GM12878 (cell line): Measurements from ENCODE around the gene GAB1. TPM values are rescaled to one million over a fixed set of nuclear protein-coding genes. Genes with fewer than 3 reads are reported as not detected.

Experiments
- ATAC-seq: fragments of 200-7000 bp; cut with Tn5 transposase; 3 replicates; pipeline ENCODE4 v1.9.1; 2020; ENCODE audit warnings: mild to moderate bottlenecking, moderate library complexity
- BruUV-seq: library from RNA; stranded (reverse); fragments of 400-500 nt; replicated peaks from 2 replicates; lab custom pipeline; 2021; lab: Mats Ljungman, UMichigan
- CTCF ChIA-PET: fragments of 300-600 bp; sonication (Branson Sonifier 250); formaldehyde crosslinking; extraction: SDS; loops from one replicate; lab custom pipeline; 2021; ENCODE audit warnings: inconsistent platforms; lab: Yijun Ruan, JAX
- POLR2A ChIA-PET: fragments of 350-600 bp; formaldehyde crosslinking; extraction: SDS; loops from one replicate; lab custom pipeline; 2021; ENCODE audit warnings: inconsistent platforms; lab: Charles Lee
- RAD21 ChIA-PET: fragments of 300-600 bp; sonication (Branson Sonifier 250); formaldehyde crosslinking; loops from one replicate; lab custom pipeline; 2023; ENCODE audit warnings: antibody characterized with exemption; ENCODE audit not compliant: unreplicated experiment; lab: Charles Lee
- SMC1A ChIA-PET: fragments of 300-600 bp; sonication (Branson Sonifier 250); formaldehyde crosslinking; loops from one replicate; lab custom pipeline; 2023; ENCODE audit not compliant: unreplicated experiment, uncharacterized antibody; lab: Charles Lee
- DNase-seq: peaks from one replicate; pipeline ENCODE4 v3.0.0-alpha.2; 2011; ENCODE audit warnings: low read depth, low spot score
- FAIRE-seq: peaks from 3 replicates; lab custom pipeline; 2011; peaks lifted over from hg19 to GRCh38; lab: Jason Lieb, UNC
- H2AFZ ChIP-seq: 2 replicates; pipeline ENCODE4 v1.6.0; 2011; ENCODE audit warnings: low read depth, low read length, control low read depth; ENCODE audit not compliant: control insufficient read depth
- H3K27ac ChIP-seq: 2 replicates; pipeline ENCODE4 v1.5.1; 2011; ENCODE audit warnings: control low read depth; ENCODE audit not compliant: control insufficient read depth, insufficient read depth
- H3K27me3 ChIP-seq, 2 experiments: replicated peaks in 1 of 2; 2 replicates each; pipeline versions ENCODE4 v1.6.0 to v1.6.1; 2011; ENCODE audit warnings: low read length in 1 of 2; ENCODE audit not compliant: control insufficient read depth in 2 of 2, insufficient read depth in 2 of 2
- H3K36me3 ChIP-seq, 2 experiments: 2 replicates each; pipeline ENCODE4 v1.5.1; 2011; ENCODE audit warnings: low read length in 1 of 2; ENCODE audit not compliant: control insufficient read depth in 2 of 2, insufficient read depth in 2 of 2
- H3K4me1 ChIP-seq: 2 replicates; pipeline ENCODE4 v1.6.1; 2011; ENCODE audit warnings: mild to moderate bottlenecking, low read length, moderate library complexity, mixed read lengths; ENCODE audit not compliant: control insufficient read depth, insufficient read depth
- H3K4me2 ChIP-seq: 2 replicates; pipeline ENCODE4 v1.6.0; 2011; ENCODE audit warnings: control low read depth; ENCODE audit not compliant: control insufficient read depth, insufficient read depth
- H3K4me3 ChIP-seq: fragments of 200-600 bp; sonication (generic); 2 replicates; pipeline ENCODE4 v1.5.1; 2016
- H3K79me2 ChIP-seq: 2 replicates; pipeline ENCODE4 v1.6.0; 2011; ENCODE audit warnings: low read length; ENCODE audit not compliant: control insufficient read depth, insufficient read depth
- H3K9ac ChIP-seq: 2 replicates; pipeline ENCODE4 v1.8.0; 2011; ENCODE audit warnings: low read length, control low read depth, mixed read lengths; ENCODE audit not compliant: control insufficient read depth, insufficient read depth
- H3K9me3 ChIP-seq: replicated peaks from 3 replicates; pipeline ENCODE4 v1.5.1; 2011; ENCODE audit warnings: mild to moderate bottlenecking, low read length; ENCODE audit not compliant: control insufficient read depth, insufficient read depth
- H4K20me1 ChIP-seq: 2 replicates; pipeline ENCODE4 v1.6.0; 2011; ENCODE audit not compliant: control insufficient read depth, insufficient read depth
- CBFB ChIP-seq: IDR thresholded peaks from 2 replicates; pipeline ENCODE4 v1.6.1; 2016; ENCODE audit warnings: antibody characterized with exemption, low read depth
- CREB1 ChIP-seq: IDR thresholded peaks from 2 replicates; pipeline ENCODE4 v1.6.1; 2012; ENCODE audit warnings: low read depth, mild to moderate bottlenecking, inconsistent platforms
- E2F4 ChIP-seq: IDR thresholded peaks from 2 replicates; pipeline ENCODE4 v1.6.1; 2012; ENCODE audit warnings: low read depth, low read length, improper control_type of control experiment
- IRF5 ChIP-seq: fragments of 450-650 bp; IDR thresholded peaks from 2 replicates; pipeline ENCODE4 v1.6.1; 2017; ENCODE audit warnings: borderline replicate concordance
- SPI1 ChIP-seq: IDR thresholded peaks from 2 replicates; pipeline ENCODE4 v1.6.1; 2011; ENCODE audit warnings: low read depth, mild to moderate bottlenecking, low read length, moderate library complexity, borderline replicate concordance; ENCODE audit not compliant: insufficient read depth
- ZBTB4 ChIP-seq: fragments of 450-650 bp; formaldehyde crosslinking; IDR thresholded peaks from 2 replicates; pipeline ENCODE4 v1.4.0; 2022; ENCODE audit warnings: mild to moderate bottlenecking, moderate library complexity
- ZNF274 ChIP-seq: IDR thresholded peaks from one replicate; pipeline ENCODE4 v1.8.0; 2011; ENCODE audit not compliant: insufficient read length, insufficient read depth
- WGBS: methylation state at CpG from one replicate; pipeline ENCODE4 v1.1.6; 2016; ENCODE audit warnings: low lambda C conversion rate; ENCODE audit not compliant: insufficient replicate concordance, insufficient coverage; ENCODE audit errors: missing lambda C conversion rate; 5-methylcytosine and 5-hydroxymethylcytosine counted together
- in situ Hi-C: fragments of 300-500 bp; cut with MboI; formaldehyde crosslinking; loops from 9 replicates; pipeline ENCODE4 v1.14.3; 2018; ENCODE audit warnings: mixed read lengths
- intact Hi-C: fragments of 100-400 bp; cut with micrococcal nuclease; formaldehyde crosslinking; loops from one replicate; pipeline ENCODE4 v1.14.2; 2022; ENCODE audit not compliant: unreplicated experiment
- polyA plus RNA-seq, 11 experiments: library from polyadenylated mRNA; depleted of rRNA in 4 of 11; unstranded in 6 of 11; stranded (reverse) in 5 of 11; fragments of >200 nt; fragmentation: Nextera tagmentation in 4 of 11; fragmentation: Illumina TruSeq in 1 of 11; extraction: Ambion mirVana in 4 of 11; extraction: Trizol in 1 of 11; gene quantifications; 1 replicate in 1 of 11; 2 replicates in 10 of 11; pipeline versions ENCODE4 v1.2.1 to v1.2.3, GENCODE V29; 2011 to 2016; ENCODE audit warnings: inconsistent platforms in 2 of 11, missing spikeins in 2 of 11, low read depth in 1 of 11
- total RNA-seq, 4 experiments: library from RNA; depleted of rRNA in 3 of 4; stranded (reverse); fragments of >200 nt in 3 of 4; fragmentation: Illumina TruSeq in 1 of 4; extraction: Trizol in 1 of 4; gene quantifications; 2 replicates each; pipeline versions ENCODE4 v1.2.1 to v1.2.3, GENCODE V29; 2013 to 2021

GAB1 gene
- total and polyA plus RNA-seq, 10 of the 15 experiments (the other 5 are each of a cell fraction or from before 2014, with no cell fraction given) = 0.37 to 5.3 (median 3.2) TPM

- POLR2A ChIA-PET = interaction anchor here (10.0 kb wide), 1 partner anchor 12 kb away, joined by 94 read pairs; the partner anchor contains the start of gene GAB1
- no peak for ATAC-seq
- Histone ChIP-seq H3K9ac (no peak overlapping the region), H3K79me2 (no peaks in the 10 kb centered on the region), H2AFZ (no peak overlapping the region), H3K27ac (no peak overlapping the region), H3K4me3 (no peak overlapping the region), H3K36me3 (no peaks in the 10 kb centered on the region), H3K9me3 (no peaks in the 10 kb centered on the region), H3K4me2 (no peak overlapping the region), H3K4me1 (peaks cover 7% of the 10 kb centered on the region; the same call in 1 of the 2 replicates), H3K27me3 (no peaks in the 10 kb centered on the region), H4K20me1 (no peaks in the 10 kb centered on the region)
- CTCF ChIA-PET = interaction anchor here (1.2 to 9.1 kb wide), 6 partner anchors 9 to 31 kb away, joined by 3 to 76 read pairs (median 8); no protein-coding TSS in a partner anchor
- RAD21 ChIA-PET = interaction anchor here (0.7 to 2.7 kb wide), 6 partner anchors 9 to 65 kb away, joined by 3 to 17 read pairs (median 6); partner anchors contain the start of gene GAB1
- FAIRE-seq = no peak
- 14% methylated on average over 3 of the region's 3 CpGs for WGBS
- intact Hi-C loops (no loop called here), in situ Hi-C loops (no loop called here)
- SMC1A ChIA-PET = interaction anchor here (1.0 to 5.5 kb wide), 7 partner anchors 12 to 74 kb away, joined by 3 to 62 read pairs (median 7); partner anchors contain the start of gene GAB1
- no peak for DNase-seq
- TF ChIP-seq CBFB = no peak
- no peak for TF ChIP-seq ZNF274
- TF ChIP-seq IRF5 = no peak
- no peak for TF ChIP-seq SPI1
- no peak for TF ChIP-seq CREB1
- no peak for TF ChIP-seq E2F4
- TF ChIP-seq ZBTB4 (CRISPR knock-in tag) = no peak
- no TSS peak for BruUV-seq
Measured at GRCh38 chr4:143352720-143353119, 16.0 kb downstream of the GAB1 start.
